MM.1S (cell line): ENCODE data around the gene POC5.

Experiments
- CTCF ChIP-seq: fragments of 300-600 bp; sonication (generic); IDR thresholded peaks from 2 replicates; pipeline ENCODE4 v1.5.1; 2016; ENCODE audit warnings: antibody characterized with exemption, low read length, mixed read lengths
- EZH2 ChIP-seq: fragments of 300-600 bp; sonication (generic); optimal IDR thresholded peaks from 2 replicates; pipeline ENCODE3; 2017; ENCODE audit warnings: low read depth, mild to moderate bottlenecking, antibody characterized with exemption, low read length, mixed read lengths
- EZH2phosphoT487 ChIP-seq: fragments of 300-600 bp; sonication (generic); IDR thresholded peaks from 2 replicates; pipeline ENCODE4 v1.6.1; 2018; ENCODE audit warnings: antibody characterized with exemption, low read length

- TF ChIP-seq CTCF (no peak), EZH2phosphoT487 (no peak), EZH2 (no peak)
Observed at GRCh38 chr5:75685141-75685540, 32.1 kb downstream of the POC5 start.
